Measurements from ENCODE around the gene CYP27A1.

Gene CYP27A1

GRCh38 chr2:218859988-218860831, 78.3 kb downstream of the CYP27A1 start:
- DNase-seq = no peak

GRCh38 chr2:218860950-218861381, 79.0 kb downstream of the CYP27A1 start:
- DNase-seq = no peak

- DNase-seq = no peak
These were observed 79.8 kb downstream of the CYP27A1 start for GRCh38 chr2:218861645-218862318.

GRCh38 chr2:218863021-218863520, 81.1 kb downstream of the CYP27A1 start:
- no peak for DNase-seq

Measured in central memory CD4-positive, alpha-beta T cell (primary cell).